CD4-positive, alpha-beta T cell treated with Interleukin-12 subunit alpha and Interleukin-12 subunit beta, for 1 hour (primary cell): ENCODE results near the gene ADSS2.

Source experiments
- DNase-seq: peaks from one replicate; pipeline ENCODE4 v3.0.0-alpha.2; 2020

The ADSS2 gene

GRCh38 chr1:244445320-244446181 is 6.2 kb downstream of the ADSS2 start:
- no peak for DNase-seq

DNA sequence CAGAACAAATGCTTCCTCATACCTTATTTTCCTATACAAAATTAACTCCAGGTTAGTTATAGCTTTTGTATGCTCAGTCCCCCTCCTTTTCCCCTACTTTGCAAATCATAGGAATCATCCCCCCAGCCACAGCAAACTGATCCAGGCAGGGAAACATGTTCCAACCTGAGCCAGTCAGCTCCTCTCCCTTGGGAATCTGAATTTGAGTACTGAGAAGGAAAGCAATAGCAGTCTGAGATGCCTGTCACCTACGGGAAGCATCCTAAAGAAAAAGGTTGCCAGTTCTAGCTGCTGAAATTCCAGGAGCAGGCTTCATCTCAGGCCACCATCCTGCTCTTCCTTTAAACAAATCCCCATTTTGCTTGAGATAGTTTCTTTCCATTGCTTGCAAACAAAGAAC is 6.9 kb downstream of the ADSS2 start:
- DNase-seq, result no peak

DNA sequence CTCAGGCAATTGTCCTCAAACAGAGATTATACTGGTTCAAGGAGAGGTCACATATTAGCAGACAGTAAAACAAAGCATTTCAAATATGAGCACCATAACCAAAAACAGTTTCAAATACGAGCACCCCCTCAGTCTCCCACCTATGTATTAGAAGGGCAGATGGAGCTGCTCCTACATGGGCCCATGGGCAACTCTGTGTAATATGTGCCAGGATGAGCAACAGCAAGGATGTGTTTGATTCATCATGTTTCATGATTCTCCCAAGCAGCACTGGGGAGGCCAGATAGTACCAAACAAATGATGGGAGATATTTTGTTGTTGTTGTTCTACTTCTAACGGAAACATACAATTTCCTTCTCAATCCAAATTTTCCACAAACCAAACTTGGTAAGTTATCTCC is 8.9 kb downstream of the ADSS2 start:
- DNase-seq, result no peak

- DNase-seq, result no peak
Measured at GRCh38 chr1:244439391-244440032, 12.2 kb downstream of the ADSS2 start.

GRCh38 chr1:244437086-244437468 is 14.6 kb downstream of the ADSS2 start:
- DNase-seq, result no peak

DNA sequence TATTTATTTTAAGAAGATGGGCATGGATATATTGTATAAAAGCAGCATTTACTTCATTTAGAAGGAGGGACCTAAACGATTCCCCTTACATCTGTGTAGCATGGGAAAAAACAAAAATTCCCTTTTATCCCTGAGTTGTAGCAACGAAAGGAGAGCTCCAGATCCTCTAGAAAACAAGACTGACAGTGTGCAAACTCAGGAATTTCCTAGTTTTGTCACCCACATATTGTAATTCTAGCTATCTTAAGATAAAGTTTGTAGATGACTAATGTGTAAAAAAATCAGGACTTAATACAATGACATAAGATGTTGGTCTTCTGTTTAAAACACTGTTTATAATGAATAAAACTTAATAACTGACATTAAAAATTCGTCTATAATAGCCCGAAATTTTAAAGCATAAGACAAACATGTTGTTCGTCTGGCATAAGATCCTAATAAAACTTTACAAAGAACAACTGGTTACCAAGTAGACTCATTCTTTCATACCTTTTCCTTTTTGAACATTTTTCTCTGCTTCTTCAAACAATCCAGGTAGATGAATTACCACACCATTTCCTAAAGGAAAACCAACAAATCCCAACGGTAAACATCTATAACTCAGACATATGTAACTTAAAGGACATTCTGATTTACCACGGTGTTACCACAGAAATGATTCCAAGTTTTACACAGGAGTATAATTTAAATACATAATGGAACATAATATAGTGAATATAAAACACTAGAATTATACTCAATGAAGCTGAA is 15.2 kb downstream of the ADSS2 start:
- no peak for DNase-seq

DNA sequence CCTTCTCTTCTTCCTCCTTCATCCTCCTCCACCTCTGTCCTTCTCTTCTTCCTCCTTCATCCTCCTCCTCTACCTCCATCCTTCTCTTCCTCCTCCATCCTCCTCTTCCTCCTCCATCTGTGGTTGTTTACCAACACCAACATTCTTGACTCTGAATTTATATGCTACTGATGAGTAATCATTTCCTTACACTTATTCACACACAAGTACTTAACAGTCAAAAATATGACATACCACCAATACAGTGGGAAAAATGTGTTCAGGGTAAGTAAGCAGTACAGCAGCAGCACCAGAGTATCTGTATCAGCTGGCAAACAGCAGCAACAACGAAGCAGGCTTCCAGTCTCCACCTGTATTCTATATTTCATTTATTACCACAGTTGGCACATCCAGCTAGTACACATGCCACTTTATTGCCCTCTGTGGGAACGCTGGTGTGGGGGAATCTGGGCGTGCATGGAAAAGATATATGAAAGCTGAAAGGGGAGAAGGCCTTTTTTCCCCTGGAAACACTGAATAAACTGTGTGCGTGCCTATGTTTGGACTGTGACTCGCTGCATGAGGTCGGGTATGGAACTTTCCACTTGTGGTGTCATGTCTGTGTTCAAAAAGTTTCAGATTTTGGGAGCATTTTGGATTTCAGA is 16.0 kb downstream of the ADSS2 start:
- DNase-seq, result no peak

GRCh38 chr1:244431166-244431565 is 20.5 kb downstream of the ADSS2 start:
- no peak for DNase-seq

- DNase-seq, result no peak
Measured at GRCh38 chr1:244429818-244430217, 21.9 kb downstream of the ADSS2 start.

DNA sequence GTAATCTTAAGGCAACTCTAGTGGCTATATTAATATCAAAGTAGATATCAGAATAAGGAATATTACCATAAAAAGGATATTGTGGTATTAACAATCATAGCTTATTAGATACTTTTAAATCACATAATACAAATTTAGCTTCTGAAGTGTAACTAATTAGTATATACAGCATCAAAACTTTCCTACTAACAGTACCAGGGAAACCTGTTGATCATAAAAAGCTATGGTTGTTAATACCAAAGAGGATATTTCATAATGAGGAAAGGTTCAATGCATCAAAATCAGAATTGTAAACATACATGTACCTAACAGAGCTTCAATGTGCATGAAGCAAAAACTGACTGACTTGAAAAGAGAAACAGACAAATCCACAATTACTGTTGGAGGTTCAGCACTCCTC is 24.1 kb downstream of the ADSS2 start:
- DNase-seq, result no peak

DNA sequence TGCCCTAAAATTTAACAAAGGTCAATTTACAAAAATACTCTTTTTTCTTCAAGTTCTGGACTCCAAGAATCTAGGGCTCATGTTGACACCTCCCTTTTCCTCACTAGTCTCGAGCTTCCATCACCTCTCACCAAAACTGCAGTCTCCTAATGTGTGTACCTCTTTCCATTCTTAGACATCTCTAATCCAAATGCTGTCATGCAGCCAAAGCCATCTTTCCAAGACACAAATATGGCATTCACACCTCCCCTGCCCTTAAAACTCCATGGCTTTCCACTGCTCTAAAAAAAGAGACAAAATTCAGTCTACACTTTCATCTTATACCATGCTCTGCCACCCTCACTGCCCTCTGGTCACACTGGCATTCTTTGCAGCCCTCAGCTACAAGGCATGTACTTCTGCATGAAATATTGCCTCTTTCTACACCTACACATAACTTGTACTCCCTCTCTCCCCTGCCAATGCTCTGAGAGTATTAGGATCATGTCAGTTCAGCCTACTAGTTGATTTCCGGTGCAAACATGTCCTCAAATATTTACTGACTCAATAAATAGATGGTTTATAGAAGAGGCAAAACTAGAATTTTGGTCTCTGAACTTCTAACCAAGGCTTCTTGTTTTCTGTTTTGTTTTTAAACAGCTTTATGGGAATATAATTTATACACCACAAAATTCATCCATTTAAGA is 26.9 kb downstream of the ADSS2 start:
- DNase-seq, result no peak

DNA sequence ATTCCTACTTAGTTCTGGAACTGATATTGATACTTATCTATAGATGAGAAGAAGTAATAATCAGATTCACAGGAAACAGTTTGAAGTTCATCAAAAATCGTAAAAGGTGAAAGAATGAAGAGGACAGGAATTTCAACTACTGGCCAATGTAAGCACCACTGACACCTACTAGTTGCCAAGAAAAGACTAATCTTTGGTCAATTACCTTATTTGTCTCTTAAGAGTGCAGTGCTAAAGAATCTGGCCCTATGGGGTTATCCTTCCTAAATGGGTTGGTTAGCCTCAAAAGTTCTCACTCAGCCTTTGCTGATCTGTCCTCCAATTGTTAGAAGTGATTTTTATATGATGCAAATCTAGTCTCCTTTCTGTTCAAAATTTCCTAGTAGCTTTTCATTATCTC is 29.5 kb downstream of the ADSS2 start:
- no peak for DNase-seq

GRCh38 chr1:244419024-244419423 is 32.7 kb downstream of the ADSS2 start:
- no peak for DNase-seq

- DNase-seq, result no peak
Measured at GRCh38 chr1:244414543-244414942, 37.2 kb downstream of the ADSS2 start.

DNA sequence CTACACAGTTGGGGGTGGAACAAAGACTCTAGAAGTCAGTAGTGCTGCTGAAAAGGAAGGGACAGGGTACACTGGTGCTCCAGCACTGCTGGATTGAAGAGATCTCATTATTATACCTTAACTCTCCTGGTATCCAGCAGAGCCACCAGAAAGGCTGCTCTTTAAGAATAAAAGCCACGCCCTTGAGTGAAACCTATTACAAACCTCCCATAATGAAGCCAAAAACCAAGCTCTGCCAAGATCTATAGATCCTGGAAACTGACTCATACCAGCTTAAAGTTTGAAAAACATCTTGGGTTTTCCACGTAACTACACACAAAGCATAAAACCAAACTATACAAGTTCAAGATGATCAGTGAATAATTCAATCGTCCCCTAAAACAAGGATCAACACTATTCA is 38.0 kb downstream of the ADSS2 start:
- DNase-seq, result no peak

DNA sequence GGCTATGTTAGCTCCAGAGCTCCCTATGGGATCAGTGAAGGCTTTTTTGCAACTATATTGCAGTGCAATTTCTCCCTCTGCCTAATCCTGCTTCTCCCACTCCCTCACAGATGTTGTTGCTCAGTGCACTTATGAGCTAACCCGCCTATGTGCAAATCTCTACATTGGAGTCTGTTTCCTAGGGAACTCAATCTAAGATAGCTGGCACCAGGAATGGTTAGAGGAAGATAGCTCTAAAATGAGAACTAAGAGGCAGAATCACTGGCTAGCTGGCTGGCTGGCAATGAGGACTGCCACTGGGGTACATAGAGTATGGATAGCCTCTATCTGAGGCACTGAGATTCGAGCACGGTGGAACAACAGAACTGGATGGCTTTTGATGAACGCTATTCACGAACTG is 39.5 kb downstream of the ADSS2 start:
- DNase-seq, result no peak

DNA sequence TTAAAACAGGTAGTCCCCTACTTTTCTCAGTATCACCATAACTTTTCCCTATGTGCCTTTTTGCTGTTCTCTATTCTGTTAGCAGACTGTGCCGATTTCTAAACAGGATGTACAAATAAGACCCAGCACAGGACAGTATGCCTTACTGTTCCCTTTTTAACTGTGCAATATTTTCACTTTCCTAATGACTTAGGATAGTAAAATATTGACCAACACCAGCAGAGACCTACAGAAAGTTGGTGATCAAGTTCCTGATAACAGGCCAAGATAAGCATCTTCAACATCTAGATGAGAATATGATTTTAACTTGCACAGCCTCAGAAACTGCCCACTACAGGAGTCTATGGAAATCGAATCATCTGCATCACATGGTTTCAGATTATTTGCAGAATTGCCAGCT is 42.0 kb downstream of the ADSS2 start:
- no peak for DNase-seq

GRCh38 chr1:244406337-244406736 is 45.4 kb downstream of the ADSS2 start:
- DNase-seq, result no peak

GRCh38 chr1:244405856-244406255 is 45.9 kb downstream of the ADSS2 start:
- no peak for DNase-seq

DNA sequence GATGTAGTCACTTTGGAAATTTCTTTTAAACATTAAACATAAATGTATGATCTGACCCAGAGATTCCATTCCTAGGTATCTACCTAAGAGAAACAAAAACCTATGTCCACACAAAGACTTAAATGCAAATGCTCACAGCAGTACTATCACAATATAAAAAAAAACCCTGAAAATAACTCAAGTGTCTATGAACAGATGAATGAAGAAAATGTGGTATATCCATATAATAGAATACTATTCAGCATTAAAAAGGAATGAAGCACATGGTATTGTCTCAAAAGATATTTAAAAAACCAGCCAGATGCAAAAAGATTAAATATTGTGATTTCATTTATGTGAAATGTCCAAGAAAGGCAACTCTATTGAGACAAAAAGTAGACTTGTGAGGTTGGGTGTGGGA is 48.3 kb downstream of the ADSS2 start:
- DNase-seq, result no peak

DNA sequence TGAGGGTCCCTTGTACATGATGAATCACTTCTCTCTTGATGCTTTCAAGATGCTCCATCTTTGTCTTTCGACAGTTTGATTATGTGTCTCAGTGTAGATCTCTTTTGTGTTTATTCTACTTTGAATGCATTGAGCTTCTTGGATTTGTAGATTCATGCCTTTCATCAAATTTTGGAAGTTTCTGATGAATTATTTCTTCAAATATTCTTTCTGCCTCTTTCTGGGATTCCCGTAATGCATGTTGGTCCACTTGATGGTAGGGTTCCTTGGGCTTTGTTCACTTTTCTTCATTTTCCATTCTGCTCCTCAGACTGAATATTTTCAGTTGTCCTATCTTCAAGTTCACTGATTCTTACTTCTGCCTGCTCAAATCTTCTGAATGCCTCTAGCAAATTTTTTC is 50.7 kb downstream of the ADSS2 start:
- no peak for DNase-seq

DNA sequence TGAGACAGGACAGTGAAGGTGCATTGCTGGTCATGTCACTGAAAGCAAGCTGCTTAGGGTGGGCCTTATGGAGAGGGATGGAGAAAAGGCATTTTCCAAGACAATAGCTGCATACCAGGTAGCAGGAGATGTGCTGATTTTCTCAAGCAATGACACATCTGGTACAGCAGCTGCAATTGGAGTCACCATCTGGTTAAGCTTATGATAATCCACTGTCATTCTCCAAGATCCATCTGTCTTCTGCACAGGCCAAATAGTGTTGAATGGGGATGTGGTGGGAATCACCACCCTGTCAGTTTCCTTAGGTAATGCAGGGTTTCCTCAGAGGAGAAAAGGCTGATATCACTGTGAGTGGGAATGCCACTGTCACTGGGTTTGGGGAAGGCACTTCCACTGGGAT is 54.6 kb downstream of the ADSS2 start:
- DNase-seq, result no peak

GRCh38 chr1:244395965-244396364 is 55.7 kb downstream of the ADSS2 start:
- no peak for DNase-seq
